Activated CD8-positive, alpha-beta memory T cell treated with anti-CD3 and anti-CD28 coated beads for 4 hours (primary cell): ENCODE data around the gene TSR1.

Experiments used
- DNase-seq, 2 donors: peaks; one replicate each; pipeline ENCODE4 v3.0.0-alpha.2; 2020; ENCODE audit warnings: low read depth in 2 of 2

TSR1 gene

DNA sequence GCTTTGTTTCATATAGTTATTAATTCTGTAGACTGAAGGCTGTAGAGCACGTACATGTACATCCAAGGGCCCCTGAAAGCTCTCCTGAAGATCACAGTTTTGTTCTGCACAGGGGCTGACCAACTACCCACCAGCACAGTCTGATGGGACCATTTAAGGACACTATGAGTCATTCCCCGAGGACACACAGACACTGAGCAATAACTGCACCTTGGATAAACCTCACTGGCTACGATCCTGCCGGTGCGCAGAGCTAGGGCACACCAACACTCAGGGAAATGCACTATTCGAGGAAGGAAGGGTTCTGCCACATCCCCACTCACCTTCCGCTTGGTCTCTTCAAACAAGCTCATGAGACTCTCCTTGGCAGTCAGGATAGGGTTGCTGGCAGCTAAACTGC, 53.0 kb downstream of the TSR1 start:
- DNase-seq = no peak

DNA sequence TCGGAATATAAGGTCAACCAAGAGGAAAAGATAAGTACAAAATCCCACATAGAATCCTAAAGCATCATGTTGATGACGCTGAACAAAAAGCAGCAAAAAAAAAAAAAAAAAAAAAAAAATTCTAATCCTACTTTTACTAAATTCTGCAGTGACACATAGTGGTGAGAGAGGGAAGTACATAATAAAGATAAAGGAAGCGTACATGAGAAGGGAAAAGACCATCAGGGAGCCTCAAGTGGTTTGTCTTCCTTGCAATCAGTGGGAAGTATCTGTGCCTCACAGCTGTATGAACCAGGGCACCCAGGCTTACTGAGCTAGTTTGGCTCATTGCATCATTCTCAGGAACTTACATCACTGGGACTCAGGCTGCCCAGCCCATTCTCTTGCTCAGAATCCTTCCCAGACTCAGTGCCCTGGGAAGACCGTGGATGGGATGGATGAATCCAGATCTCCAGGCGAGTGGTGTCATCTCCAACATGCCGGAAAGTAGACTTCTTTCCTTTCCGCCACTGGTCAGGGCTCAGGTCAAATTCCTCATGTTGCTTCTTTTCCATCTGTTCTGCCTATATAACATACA, 53.9 kb downstream of the TSR1 start:
- DNase-seq = no peak

DNA sequence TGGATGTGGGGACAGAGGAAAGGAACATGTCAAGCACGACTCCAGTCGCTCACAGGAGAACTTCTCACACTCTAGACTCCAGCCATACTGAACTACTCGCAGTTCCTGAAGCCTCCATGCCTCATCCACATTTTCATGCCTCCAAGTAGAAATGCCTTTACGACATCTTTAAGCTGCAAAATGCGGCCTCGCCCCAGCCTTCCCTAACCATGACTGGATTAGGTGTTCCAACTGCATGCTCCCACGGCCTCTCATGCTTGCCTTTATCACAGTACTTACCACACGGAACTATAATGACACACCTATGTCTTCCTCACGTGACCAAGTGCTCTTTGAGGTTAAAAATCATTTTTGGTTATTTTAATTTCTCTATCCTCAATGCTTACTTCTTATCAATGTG, 56.5 kb downstream of the TSR1 start:
- no peak for DNase-seq

DNA sequence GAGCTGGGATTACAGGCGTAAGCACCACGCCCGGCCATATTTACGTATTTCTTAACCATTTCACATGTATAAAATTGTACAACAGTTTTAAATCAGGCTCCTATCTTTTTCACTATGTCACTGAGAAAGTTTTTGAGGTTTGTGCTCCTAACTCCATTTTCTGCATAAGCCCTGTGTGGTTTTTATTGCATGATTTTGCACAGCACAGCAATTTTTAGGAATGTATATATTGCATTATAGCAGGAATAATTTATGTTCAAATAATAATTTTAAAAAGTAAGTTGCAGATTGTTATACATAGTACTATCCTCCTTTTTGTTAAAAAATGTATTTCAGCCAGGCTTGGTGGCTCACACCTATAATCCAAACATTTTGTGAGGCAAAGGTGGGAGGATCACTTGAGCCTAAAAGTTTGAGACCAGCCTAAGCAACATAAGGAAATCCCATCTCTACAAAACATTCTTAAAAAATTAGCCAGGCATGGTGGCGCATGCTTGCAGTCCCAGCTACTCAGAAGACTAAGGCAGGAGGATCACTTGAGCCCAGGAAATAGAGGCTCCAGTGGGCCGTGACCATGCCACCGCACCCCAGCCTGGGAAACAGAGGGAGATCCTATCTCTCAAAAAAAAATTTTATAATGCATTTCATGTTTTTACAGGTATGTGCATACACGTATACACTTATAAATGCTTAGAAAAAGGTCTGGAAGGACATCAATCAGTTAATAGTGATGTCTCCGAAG, 58.7 kb downstream of the TSR1 start:
- no peak for DNase-seq

DNA sequence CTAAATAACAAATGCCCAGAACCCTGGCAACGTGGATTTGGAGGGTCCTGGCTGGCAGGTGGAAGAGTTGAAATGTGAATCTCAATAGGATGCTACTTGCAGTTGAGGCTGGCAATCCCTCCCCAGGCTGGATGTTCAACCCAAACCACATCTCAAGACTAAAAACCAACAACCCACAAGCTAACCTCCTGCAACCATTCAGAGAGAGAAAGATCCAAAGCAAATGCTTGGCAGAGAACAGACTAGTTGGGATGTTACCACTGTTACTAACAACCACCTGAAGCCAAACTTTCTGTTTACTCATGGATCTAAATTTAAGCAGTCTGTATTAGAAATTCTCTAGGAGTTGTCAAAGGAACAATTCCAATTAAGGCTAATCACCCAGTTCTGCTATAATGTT, 60.5 kb downstream of the TSR1 start:
- no peak for DNase-seq

DNA sequence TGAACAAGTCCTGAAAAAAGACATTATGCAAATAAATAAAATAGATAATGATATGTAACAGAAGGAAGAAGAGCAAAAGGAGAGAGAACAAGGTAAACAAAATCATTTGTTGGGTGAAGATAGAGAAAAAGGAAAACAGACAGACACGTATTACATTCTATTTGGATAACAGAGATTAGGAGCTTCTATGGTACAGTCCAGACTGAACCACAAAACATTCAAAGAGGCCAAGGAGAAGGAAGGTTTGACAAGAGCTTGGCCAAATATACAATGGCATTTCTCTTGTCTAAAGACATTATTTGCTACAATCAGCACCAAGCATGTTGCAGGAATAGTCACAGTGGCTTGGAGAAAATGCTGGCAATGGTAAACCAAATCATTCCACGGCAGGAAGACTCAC, 61.8 kb downstream of the TSR1 start:
- DNase-seq = no peak
